ENCODE measurements around the gene ARFIP2.

The ARFIP2 gene

GRCh38 chr11:6485661-6486060, 4.5 kb upstream of the ARFIP2 start:
- TF ChIP-seq CTCF (IDR thresholded peaks at IDR 0.05; ENCODE audit: low read depth, low read length, missing control alignments), result no peak
- no peak for DNase-seq (ENCODE audit: extremely low read depth, low read depth)
- no peak overlapping the region for H3K4me3 ChIP-seq (replicated peaks; ENCODE audit: low read depth, low read length)

- DNase-seq (ENCODE audit: extremely low read depth, low read depth), result no peak
- TF ChIP-seq CTCF (IDR thresholded peaks at IDR 0.05; ENCODE audit: low read depth, low read length, missing control alignments), result no peak
- H3K4me3 ChIP-seq (replicated peaks; ENCODE audit: low read depth, low read length), result peak overlapping the region; percentile 87
Measured at GRCh38 chr11:6483015-6483414, 1.9 kb upstream of the ARFIP2 start.

- no peak for DNase-seq (ENCODE audit: extremely low read depth, low read depth)
- no peak for TF ChIP-seq CTCF (IDR thresholded peaks at IDR 0.05; ENCODE audit: low read depth, low read length, missing control alignments)
- H3K4me3 ChIP-seq (replicated peaks; ENCODE audit: low read depth, low read length), result peak overlapping the region; percentile 87
Measured at GRCh38 chr11:6482441-6482840, 1.3 kb upstream of the ARFIP2 start.

- peak overlapping the region; percentile 87 for H3K4me3 ChIP-seq (replicated peaks; ENCODE audit: low read depth, low read length)
- TF ChIP-seq CTCF (IDR thresholded peaks at IDR 0.05; ENCODE audit: low read depth, low read length, missing control alignments), result no peak
- no peak for DNase-seq (ENCODE audit: extremely low read depth, low read depth)
Measured at GRCh38 chr11:6481924-6482275, 769 bp upstream of the ARFIP2 start.

GRCh38 chr11:6480299-6480914, 724 bp downstream of the ARFIP2 start:
- DNase-seq (ENCODE audit: extremely low read depth, low read depth), result no peak
- TF ChIP-seq CTCF (IDR thresholded peaks at IDR 0.05; ENCODE audit: low read depth, low read length, missing control alignments), result no peak
- H3K4me3 ChIP-seq (replicated peaks; ENCODE audit: low read depth, low read length), result peak overlapping the region; percentile 87

GRCh38 chr11:6476571-6476970, 4.6 kb downstream of the ARFIP2 start:
- no peak for DNase-seq (ENCODE audit: extremely low read depth, low read depth)
- H3K4me3 ChIP-seq (replicated peaks; ENCODE audit: low read depth, low read length), result no peak overlapping the region
- no peak for TF ChIP-seq CTCF (IDR thresholded peaks at IDR 0.05; ENCODE audit: low read depth, low read length, missing control alignments)

- no peak overlapping the region for H3K4me3 ChIP-seq (replicated peaks; ENCODE audit: low read depth, low read length)
- peak; percentile 3 for TF ChIP-seq CTCF (IDR thresholded peaks at IDR 0.05; ENCODE audit: low read depth, low read length, missing control alignments)
- DNase-seq (ENCODE audit: extremely low read depth, low read depth), result no peak
Measured at GRCh38 chr11:6475936-6476335, 5.2 kb downstream of the ARFIP2 start.

All from HFF-Myc (cell line).